Activated T-cell treated with anti-CD3 and anti-CD28 coated beads, Interleukin-2, amount 50 U/mL, for 72 hours (primary cell): ENCODE results near the gene NUP188. TPM values are rescaled to one million over a fixed set of nuclear protein-coding genes. Genes with fewer than 3 reads are reported as not detected.

Experiments used
- ATAC-seq, 2 donors: fragments of 150-1000 bp; cut with Tn5 transposase; replicated peaks in 1 of 2; 2 replicates each; pipeline ENCODE4 v1.10.0; 2021; ENCODE audit warnings: moderate library complexity in 2 of 2, mild to moderate bottlenecking in 1 of 2
- DNase-seq, 2 donors: peaks; one replicate each; pipeline ENCODE4 v3.0.0; 2021 to 2022; ENCODE audit warnings: mixed read lengths in 1 of 2
- H3K27ac Mint-ChIP-seq: one replicate; pipeline ENCODE4 v1.8.0; 2022; ENCODE audit warnings: mild to moderate bottlenecking, moderate library complexity, mixed read lengths
- H3K27me3 Mint-ChIP-seq: one replicate; pipeline ENCODE4 v1.8.0; 2022; ENCODE audit warnings: low read depth, mixed read lengths
- H3K36me3 Mint-ChIP-seq, 2 donors: one replicate each; pipeline ENCODE4 v1.8.0; 2022; ENCODE audit warnings: mixed read lengths in 2 of 2, mild to moderate bottlenecking in 1 of 2; ENCODE audit not compliant: insufficient read depth in 2 of 2
- H3K4me1 Mint-ChIP-seq: one replicate; pipeline ENCODE4 v1.8.0; 2022; ENCODE audit warnings: low read depth, mixed read lengths
- H3K4me3 Mint-ChIP-seq, 2 donors: one replicate each; pipeline ENCODE4 v1.8.0; 2022; ENCODE audit warnings: mild to moderate bottlenecking in 2 of 2, mixed read lengths in 2 of 2, moderate library complexity in 2 of 2
- H3K9me3 Mint-ChIP-seq, 2 donors: one replicate each; pipeline ENCODE4 v1.8.0; 2022; ENCODE audit warnings: mixed read lengths in 2 of 2
- total RNA-seq, 2 donors: library from RNA; stranded (reverse); gene quantifications; one replicate each; pipeline ENCODE4 v1.2.3, GENCODE V29; 2022

The NUP188 gene
- total RNA-seq, 2 donors from 2014 or later = 90.0 to 98.0 TPM

- ATAC-seq (no peak), DNase-seq (no peak)
- H3K4me3 Mint-ChIP-seq = peak overlapping the region; percentile 78 to 98
- no peaks in the 10 kb centered on the region for H3K9me3 Mint-ChIP-seq
- H3K4me1 Mint-ChIP-seq = peaks cover 27% of the 10 kb centered on the region
- H3K27ac Mint-ChIP-seq = peak overlapping the region; percentile 53
- peaks cover 2 to 3% of the 10 kb centered on the region in 2 donors for H3K36me3 Mint-ChIP-seq
- H3K27me3 Mint-ChIP-seq = no peaks in the 10 kb centered on the region
Observed at GRCh38 chr9:129036923-129037766, 89.6 kb downstream of the NUP188 start.

GRCh38 chr9:129037767-129038098, 90.2 kb downstream of the NUP188 start:
- no peak overlapping the region for H3K27ac Mint-ChIP-seq

DNA sequence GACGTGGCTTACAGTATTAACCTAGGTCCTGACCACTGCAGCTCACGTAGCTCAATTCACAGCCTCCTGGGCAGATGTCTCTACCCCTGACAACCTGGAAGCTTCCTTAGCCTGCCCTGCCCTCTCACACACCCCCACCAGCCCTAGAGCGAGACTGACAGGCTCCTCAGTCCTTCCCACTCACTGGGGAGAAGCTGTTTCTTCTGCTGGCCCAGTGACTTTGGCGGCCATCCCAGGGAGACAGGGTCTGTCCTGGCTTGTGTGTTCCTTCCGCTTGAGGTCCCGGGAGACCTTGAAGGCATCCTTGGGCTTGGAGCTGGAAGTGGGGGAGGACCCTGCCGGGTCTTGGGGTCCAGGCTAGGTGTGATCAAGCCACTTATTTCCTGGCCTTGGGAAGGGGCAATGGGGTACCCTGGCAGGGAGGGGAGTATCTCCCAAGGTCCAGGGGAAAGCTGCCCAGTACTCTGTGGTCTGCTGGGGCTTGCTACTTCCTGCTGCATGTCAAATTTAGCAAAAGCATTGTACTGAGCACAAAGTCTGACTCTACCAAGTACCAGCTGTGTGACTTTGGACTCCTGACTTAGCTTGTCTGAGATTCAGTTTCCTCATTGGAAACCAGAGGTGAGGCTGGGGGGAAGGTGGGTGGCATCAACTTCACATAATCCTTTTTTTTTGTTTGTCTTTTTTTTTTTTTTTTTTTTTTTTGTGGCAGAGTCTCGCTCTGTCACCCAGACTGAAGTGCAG, 90.8 kb downstream of the NUP188 start:
- Mint-ChIP-seq H3K4me1 (peaks cover 27% of the 10 kb centered on the region), H3K4me3 (peak overlapping the region; percentile 78 to 98), H3K36me3 (peaks cover 2 to 6% of the 10 kb centered on the region in 2 donors), H3K27ac (no peak overlapping the region), H3K27me3 (no peaks in the 10 kb centered on the region), H3K9me3 (no peaks in the 10 kb centered on the region)
- ATAC-seq = no peak
- no peak for DNase-seq

More at GRCh38 chr9:129037767-129038098, 90.2 kb downstream of the NUP188 start:
- H3K4me1 Mint-ChIP-seq = peaks cover 27% of the 10 kb centered on the region
- no peaks in the 10 kb centered on the region for H3K27me3 Mint-ChIP-seq
- DNase-seq (no peak), ATAC-seq (no peak)
- no peaks in the 10 kb centered on the region for H3K9me3 Mint-ChIP-seq
- H3K4me3 Mint-ChIP-seq = peak overlapping the region; percentile 78 to 98
- H3K36me3 Mint-ChIP-seq = peaks cover 2 to 4% of the 10 kb centered on the region in 2 donors

GRCh38 chr9:129040113-129040643, 92.7 kb downstream of the NUP188 start:
- no peak overlapping the region for H3K27ac Mint-ChIP-seq
- H3K9me3 Mint-ChIP-seq = no peaks in the 10 kb centered on the region
- H3K27me3 Mint-ChIP-seq = no peaks in the 10 kb centered on the region
- no peak for DNase-seq
- H3K4me1 Mint-ChIP-seq = peaks cover 27% of the 10 kb centered on the region
- no peak for ATAC-seq
- no peak overlapping the region for H3K4me3 Mint-ChIP-seq
- peaks cover 2 to 10% of the 10 kb centered on the region in 2 donors for H3K36me3 Mint-ChIP-seq

GRCh38 chr9:129042016-129042415, 94.5 kb downstream of the NUP188 start:
- Mint-ChIP-seq H3K27me3 (no peaks in the 10 kb centered on the region), H3K36me3 (peaks cover 0 to 7% of the 10 kb centered on the region in 2 donors), H3K4me1 (peaks cover 17% of the 10 kb centered on the region), H3K9me3 (no peaks in the 10 kb centered on the region), H3K4me3 (no peak overlapping the region), H3K27ac (no peak overlapping the region)
- DNase-seq = no peak
- no peak for ATAC-seq

DNA sequence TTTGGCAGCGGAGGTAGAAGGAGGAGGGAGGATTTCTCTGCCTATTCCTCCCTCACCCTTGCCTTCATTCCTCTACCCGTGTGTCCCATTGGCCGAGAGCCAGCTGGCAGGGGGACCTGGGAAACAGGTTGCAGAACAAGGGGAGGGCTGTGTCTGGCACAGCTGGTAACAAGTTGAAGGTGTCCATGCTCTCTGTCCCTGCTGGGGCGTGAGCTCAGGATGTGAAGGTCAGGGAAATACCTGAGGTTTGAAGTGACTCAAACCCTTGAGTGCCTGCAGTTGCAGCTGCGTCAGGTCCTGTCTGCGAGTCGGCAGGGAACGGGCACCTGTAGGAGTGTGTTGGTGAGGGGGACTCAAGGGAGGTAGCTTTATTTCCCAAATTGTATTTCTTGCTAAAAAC, 105.1 kb downstream of the NUP188 start:
- no peaks in the 10 kb centered on the region for H3K36me3 Mint-ChIP-seq
- H3K27me3 Mint-ChIP-seq = no peaks in the 10 kb centered on the region
- no peaks in the 10 kb centered on the region for H3K9me3 Mint-ChIP-seq
- H3K4me1 Mint-ChIP-seq = no peaks in the 10 kb centered on the region
- H3K27ac Mint-ChIP-seq = no peak overlapping the region
- ATAC-seq = no peak
- no peak for DNase-seq
- no peak overlapping the region for H3K4me3 Mint-ChIP-seq

DNA sequence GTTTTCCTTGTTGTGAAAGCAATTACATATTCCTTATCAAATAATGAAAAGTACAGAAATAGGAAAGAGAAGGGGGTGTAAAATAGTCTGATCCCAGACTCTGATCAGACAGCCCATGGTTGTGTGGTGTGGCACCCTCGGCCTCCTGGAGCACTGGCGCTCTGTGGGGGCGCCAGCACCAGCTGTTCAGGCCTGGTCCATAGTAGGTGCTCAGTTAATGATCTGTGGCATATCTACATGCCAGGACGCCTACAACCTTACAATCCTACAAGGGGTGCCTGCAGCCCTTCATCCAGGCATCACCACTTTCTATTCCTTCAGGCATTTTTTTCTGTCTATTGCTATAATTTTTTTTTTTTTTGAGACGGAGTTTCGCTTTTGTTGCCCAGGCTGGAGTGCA, 105.5 kb downstream of the NUP188 start:
- H3K27ac Mint-ChIP-seq = no peak overlapping the region
- no peak overlapping the region for H3K4me3 Mint-ChIP-seq
- DNase-seq (no peak), ATAC-seq (no peak)
- H3K9me3 Mint-ChIP-seq = no peaks in the 10 kb centered on the region
- H3K36me3 Mint-ChIP-seq = no peaks in the 10 kb centered on the region
- no peaks in the 10 kb centered on the region for H3K27me3 Mint-ChIP-seq
- H3K4me1 Mint-ChIP-seq = no peaks in the 10 kb centered on the region

DNA sequence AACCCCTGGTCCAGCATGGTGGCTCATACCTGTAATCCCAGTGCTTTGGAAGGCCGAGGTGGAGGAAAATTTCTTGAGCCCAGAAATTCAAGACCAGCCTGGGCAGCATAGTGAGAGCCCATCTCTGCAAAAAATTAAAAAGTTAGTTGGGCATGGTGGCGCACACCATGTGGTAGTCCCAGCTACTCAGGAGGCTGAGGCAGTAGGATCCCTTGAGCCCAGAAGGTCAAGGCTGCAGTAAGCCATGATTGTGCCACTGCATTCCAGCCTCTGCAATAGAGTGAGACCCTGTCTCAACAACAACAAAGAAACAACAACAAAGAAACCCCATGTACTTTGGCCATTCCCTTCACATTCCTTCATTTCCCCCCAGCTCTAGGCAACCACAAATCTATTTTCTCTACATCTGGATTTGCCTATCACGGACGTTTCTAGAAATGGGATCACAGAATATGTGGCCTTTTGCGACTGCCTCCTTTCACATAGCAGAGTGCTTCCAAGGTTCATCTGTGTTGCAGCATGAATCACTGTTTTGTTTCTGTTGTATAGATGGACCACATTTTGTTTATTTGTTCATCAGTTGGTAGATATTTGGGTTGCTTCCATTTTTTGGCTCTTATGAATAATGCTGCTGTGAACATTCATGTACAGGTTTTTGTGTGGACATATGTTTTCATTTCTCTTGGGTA, 106.8 kb downstream of the NUP188 start:
- no peak overlapping the region for H3K27ac Mint-ChIP-seq
- no peaks in the 10 kb centered on the region for H3K4me1 Mint-ChIP-seq
- no peak for DNase-seq
- no peaks in the 10 kb centered on the region for H3K36me3 Mint-ChIP-seq
- ATAC-seq = no peak
- no peaks in the 10 kb centered on the region for H3K27me3 Mint-ChIP-seq
- H3K9me3 Mint-ChIP-seq = no peaks in the 10 kb centered on the region
- H3K4me3 Mint-ChIP-seq = no peak overlapping the region

Other genes starting within 250 kb of the NUP188 start
- gene PKN3, start 245.2 kb upstream of the NUP188 start, total RNA-seq = 10 to 100 TPM; 11.6 to 22.9 TPM
- gene ZDHHC12, start 223.6 kb upstream of the NUP188 start, total RNA-seq = 10 to 100 TPM; 48.7 to 53.7 TPM
- gene ZER1, start 175.8 kb upstream of the NUP188 start, total RNA-seq = 10 to 100 TPM; 30.6 to 32.6 TPM
- 10 to 100 TPM; 15.9 to 17.7 TPM for gene TBC1D13, start 160.4 kb upstream of the NUP188 start, total RNA-seq
- 10 to 100 TPM; 12.7 to 15.0 TPM for gene ENDOG, start 129.2 kb upstream of the NUP188 start, total RNA-seq
- gene SPOUT1, start 117.9 kb upstream of the NUP188 start, total RNA-seq = 10 to 100 TPM; 64.8 to 69.1 TPM
- 10 to 100 TPM in 1 of 2 donors, 1 to 10 TPM in 1; 8.8 to 13.8 TPM for gene KYAT1, start 65.7 kb upstream of the NUP188 start, total RNA-seq
- 10 to 100 TPM; 19.2 to 20.1 TPM for gene LRRC8A, start 65.6 kb upstream of the NUP188 start, total RNA-seq
- 1 to 10 TPM; 1.1 to 1.9 TPM for gene PHYHD1, start 26.7 kb upstream of the NUP188 start, total RNA-seq
- gene DOLK, start 96 bp upstream of the NUP188 start, total RNA-seq = 1 to 10 TPM; 6.8 to 6.9 TPM
- gene SH3GLB2, start 80.6 kb downstream of the NUP188 start, total RNA-seq = 10 to 100 TPM; 41.3 to 41.8 TPM
- gene MIGA2, start 88.9 kb downstream of the NUP188 start, total RNA-seq = 10 to 100 TPM; 38.5 to 41.5 TPM
- 10 to 100 TPM; 17.1 to 22.3 TPM for gene DOLPP1, start 133.4 kb downstream of the NUP188 start, total RNA-seq
- gene CRAT, start 163.1 kb downstream of the NUP188 start, total RNA-seq = 10 to 100 TPM; 21.4 to 23.8 TPM
- gene PTPA, start 163.7 kb downstream of the NUP188 start, total RNA-seq = 10 to 100 TPM; 85.5 to 98.3 TPM
- gene IER5L, start 230.6 kb downstream of the NUP188 start, total RNA-seq = 1 to 10 TPM; 4.2 to 4.6 TPM